ENCODE measurements around the gene IL1R2. TPM values are rescaled to one million over a fixed set of nuclear protein-coding genes. Genes with fewer than 3 reads are reported as not detected.

IL1R2 gene
- total RNA-seq, 4 donors from 2014 or later, result 2.9 to 8.2 (median 4.9) TPM

GRCh38 chr2:101998896-101999789 lies 7.4 kb downstream of the IL1R2 start:
- no peak overlapping the region for H3K4me3 ChIP-seq
- H3K36me3 ChIP-seq, result no peaks in the 10 kb centered on the region
- H3K27me3 ChIP-seq, result no peaks in the 10 kb centered on the region
- DNase-seq, result no peak
- no peaks in the 10 kb centered on the region for H3K4me1 ChIP-seq
- TF ChIP-seq POLR2A (IDR thresholded peaks at IDR 0.05), result no peak
- TF ChIP-seq, protein P1, sequence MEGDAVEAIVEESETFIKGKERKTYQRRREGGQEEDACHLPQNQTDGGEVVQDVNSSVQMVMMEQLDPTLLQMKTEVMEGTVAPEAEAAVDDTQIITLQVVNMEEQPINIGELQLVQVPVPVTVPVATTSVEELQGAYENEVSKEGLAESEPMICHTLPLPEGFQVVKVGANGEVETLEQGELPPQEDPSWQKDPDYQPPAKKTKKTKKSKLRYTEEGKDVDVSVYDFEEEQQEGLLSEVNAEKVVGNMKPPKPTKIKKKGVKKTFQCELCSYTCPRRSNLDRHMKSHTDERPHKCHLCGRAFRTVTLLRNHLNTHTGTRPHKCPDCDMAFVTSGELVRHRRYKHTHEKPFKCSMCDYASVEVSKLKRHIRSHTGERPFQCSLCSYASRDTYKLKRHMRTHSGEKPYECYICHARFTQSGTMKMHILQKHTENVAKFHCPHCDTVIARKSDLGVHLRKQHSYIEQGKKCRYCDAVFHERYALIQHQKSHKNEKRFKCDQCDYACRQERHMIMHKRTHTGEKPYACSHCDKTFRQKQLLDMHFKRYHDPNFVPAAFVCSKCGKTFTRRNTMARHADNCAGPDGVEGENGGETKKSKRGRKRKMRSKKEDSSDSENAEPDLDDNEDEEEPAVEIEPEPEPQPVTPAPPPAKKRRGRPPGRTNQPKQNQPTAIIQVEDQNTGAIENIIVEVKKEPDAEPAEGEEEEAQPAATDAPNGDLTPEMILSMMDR (IDR thresholded peaks at IDR 0.05), result no peak
- H3K27ac ChIP-seq, result no peak overlapping the region
- no peaks in the 10 kb centered on the region for H3K9me3 ChIP-seq
- intact Hi-C loops (cut with DNase I; ENCODE audit: low total_unique reads), result no loop called here

DNA sequence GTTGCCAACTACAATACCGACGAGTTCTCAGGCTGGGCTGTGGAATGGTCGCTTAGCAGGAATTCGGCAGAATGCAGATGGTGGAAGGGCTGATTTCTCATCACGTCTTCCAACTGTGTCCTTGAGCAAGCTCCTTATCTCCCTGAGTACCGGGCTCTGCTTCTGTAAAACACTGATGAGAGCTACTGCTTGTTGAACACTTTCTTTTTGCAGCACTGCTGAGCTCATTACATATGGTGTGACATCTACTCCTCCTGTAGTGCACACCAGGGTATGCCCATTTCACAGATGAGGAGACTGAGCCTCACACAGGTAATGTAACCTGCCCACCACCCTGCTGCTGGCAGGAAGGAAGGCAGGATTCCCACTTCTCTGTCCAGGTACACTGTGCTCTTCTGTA lies 8.3 kb downstream of the IL1R2 start:
- intact Hi-C loops (cut with DNase I; ENCODE audit: low total_unique reads), result no loop called here
- no peak overlapping the region for H3K27ac ChIP-seq
- H3K4me3 ChIP-seq, result no peak overlapping the region
- H3K9me3 ChIP-seq, result no peaks in the 10 kb centered on the region
- no peaks in the 10 kb centered on the region for H3K36me3 ChIP-seq
- no peaks in the 10 kb centered on the region for H3K4me1 ChIP-seq
- DNase-seq, result no peak
- no peak for TF ChIP-seq POLR2A (IDR thresholded peaks at IDR 0.05)
- TF ChIP-seq, protein P1 (IDR thresholded peaks at IDR 0.05), result no peak
- H3K27me3 ChIP-seq, result no peaks in the 10 kb centered on the region

GRCh38 chr2:102000813-102001766 lies 9.3 kb downstream of the IL1R2 start:
- intact Hi-C loops (cut with DNase I; ENCODE audit: low total_unique reads), result no loop called here
- H3K4me1 ChIP-seq, result no peaks in the 10 kb centered on the region
- H3K27me3 ChIP-seq, result no peaks in the 10 kb centered on the region
- H3K27ac ChIP-seq, result no peak overlapping the region
- TF ChIP-seq, protein P1 (IDR thresholded peaks at IDR 0.05), result no peak
- no peak for TF ChIP-seq POLR2A (IDR thresholded peaks at IDR 0.05)
- no peak for DNase-seq
- no peaks in the 10 kb centered on the region for H3K36me3 ChIP-seq
- H3K4me3 ChIP-seq, result no peak overlapping the region
- H3K9me3 ChIP-seq, result no peaks in the 10 kb centered on the region

GRCh38 chr2:102001767-102002142 lies 10.0 kb downstream of the IL1R2 start:
- no peak for DNase-seq
- no peak overlapping the region for H3K4me3 ChIP-seq
- intact Hi-C loops (cut with DNase I; ENCODE audit: low total_unique reads), result no loop called here
- H3K9me3 ChIP-seq, result no peaks in the 10 kb centered on the region
- H3K27ac ChIP-seq, result no peak overlapping the region
- H3K36me3 ChIP-seq, result no peaks in the 10 kb centered on the region
- TF ChIP-seq, protein P1 (IDR thresholded peaks at IDR 0.05), result no peak
- no peak for TF ChIP-seq POLR2A (IDR thresholded peaks at IDR 0.05)
- no peaks in the 10 kb centered on the region for H3K27me3 ChIP-seq
- H3K4me1 ChIP-seq, result no peaks in the 10 kb centered on the region
